Posterior vena cava (tissue), 2 donors: ENCODE measurements around the gene CDK15. TPM values are rescaled to one million over a fixed set of nuclear protein-coding genes. Genes with fewer than 3 reads are reported as not detected.
A peak's percentile ranks its signal among the peaks of the same experiment; 100 is the strongest.
"Not testable (repeated sequence)": the region's sequence is repeated elsewhere in the genome, so short reads cannot be mapped to it uniquely, and the experiment has no call there.

Experiments used
- DNase-seq: peaks from one replicate; pipeline ENCODE4 v3.0.0-alpha.2; 2020; ENCODE audit warnings: low spot score
- intact Hi-C, 2 donors: fragments of 100-400 bp; cut with DNase I; formaldehyde crosslinking; loops; one replicate each; pipeline versions ENCODE4 v1.14.1 to v1.14.2; 2022 to 2023
- total RNA-seq, 2 donors: library from RNA; stranded (reverse); fragmentation: NEBNext Ultra II Directional; extraction: Animal tissue kit (Norgen Biotek cat#: 25700); gene quantifications; one replicate each; pipeline ENCODE4 v1.2.1, GENCODE V29; 2021
- donor health status: DM: yes; HTN: yes; CAD: no.
- donor health status: DM: yes; HTN: yes; CAD: no.

The CDK15 gene
- total RNA-seq, 2 donors from 2014 or later: 1.4 to 1.5 TPM

DNA sequence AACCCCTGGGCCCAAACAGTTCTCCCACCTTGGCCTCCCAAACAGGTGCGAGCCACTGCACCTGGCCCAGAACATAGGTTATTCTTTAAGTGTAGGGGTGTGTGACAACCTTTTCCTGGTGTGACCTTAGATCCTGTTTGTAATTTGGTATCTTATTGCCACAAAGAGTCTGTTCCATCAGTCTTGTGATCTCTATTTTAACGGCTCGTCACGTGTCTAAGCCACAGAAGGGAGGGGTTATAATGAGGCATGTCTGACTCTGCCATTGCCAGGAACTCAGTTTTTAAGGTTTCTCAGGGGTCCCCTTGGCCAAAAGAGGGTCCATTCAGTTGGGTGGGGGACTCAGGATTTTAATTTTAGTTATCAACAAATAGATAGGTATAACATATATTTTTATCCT, 21.2 kb upstream of the CDK15 start:
- intact Hi-C loops: no loop called here
- DNase-seq: no peak

GRCh38 chr2:201786471-201786870, 19.9 kb upstream of the CDK15 start:
- intact Hi-C loops: no loop called here
- DNase-seq: no peak

DNA sequence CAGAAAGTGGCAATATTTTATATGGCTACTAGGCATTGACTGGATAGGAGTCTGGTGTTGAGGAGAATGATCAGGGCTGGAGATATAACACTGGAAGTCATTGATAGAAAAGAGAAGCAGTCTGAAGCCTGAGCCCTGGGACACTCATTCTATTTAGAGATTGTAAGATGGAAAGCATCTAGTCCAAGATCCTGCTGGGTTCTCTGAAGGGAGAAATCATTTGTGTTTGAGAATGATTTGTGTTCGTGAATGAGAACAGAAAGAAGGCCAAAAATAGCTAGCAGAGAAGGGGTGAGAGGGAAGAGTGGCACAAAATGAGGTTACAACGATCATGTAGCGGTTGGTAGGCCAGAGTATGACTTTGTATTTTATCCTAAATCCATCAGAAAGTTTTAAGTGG, 18.0 kb upstream of the CDK15 start:
- intact Hi-C loops: no loop called here
- no peak for DNase-seq

DNA sequence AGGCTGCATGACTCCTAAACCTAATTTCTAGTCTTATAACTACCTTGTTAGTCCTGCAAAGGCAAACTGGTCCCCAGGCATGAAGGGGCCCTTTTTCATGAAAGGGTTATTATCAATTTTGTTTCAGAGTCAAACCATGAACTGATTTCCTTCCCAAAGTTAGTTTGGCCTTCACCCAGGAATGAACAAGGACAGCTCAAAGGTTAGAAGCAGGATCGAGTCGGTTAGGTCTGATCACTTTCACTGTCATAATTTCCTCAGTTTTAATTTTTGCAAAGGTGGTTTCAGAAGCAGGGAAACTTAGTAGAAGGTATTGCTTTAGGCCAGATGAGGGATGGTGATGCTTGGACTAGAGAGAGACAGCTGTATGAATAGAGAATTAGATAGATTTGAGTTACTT, 16.9 kb upstream of the CDK15 start:
- intact Hi-C loops: no loop called here
- DNase-seq: no peak

- no peak for DNase-seq
- intact Hi-C loops: loop anchor here in 1 of 2 donors (10.0 kb wide), 1 partner anchor 375 kb away; no protein-coding TSS in a partner anchor
Measured at GRCh38 chr2:201790291-201790690, 16.0 kb upstream of the CDK15 start.

DNA sequence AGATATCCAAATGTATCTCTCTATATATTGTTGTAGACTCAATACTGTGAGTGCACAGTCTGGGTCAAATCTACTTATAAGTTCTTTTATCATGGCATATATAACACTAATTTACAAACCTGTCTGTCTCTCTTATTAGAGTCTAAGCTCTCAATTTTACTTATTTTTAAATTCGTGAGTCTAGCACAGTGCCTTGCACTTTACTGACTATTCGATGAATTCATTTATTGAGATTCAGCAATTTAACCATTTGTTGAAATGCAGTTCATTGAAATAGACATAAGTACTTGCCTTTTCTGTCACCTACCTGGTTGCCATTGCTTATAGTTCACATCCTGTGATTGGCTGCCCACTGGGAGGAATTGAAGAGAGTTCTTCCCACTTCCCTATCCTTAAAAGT, 15.3 kb upstream of the CDK15 start:
- no peak for DNase-seq
- intact Hi-C loops: loop anchor here in 1 of 2 donors (10.0 kb wide), 1 partner anchor 374 kb away; no protein-coding TSS in a partner anchor

DNA sequence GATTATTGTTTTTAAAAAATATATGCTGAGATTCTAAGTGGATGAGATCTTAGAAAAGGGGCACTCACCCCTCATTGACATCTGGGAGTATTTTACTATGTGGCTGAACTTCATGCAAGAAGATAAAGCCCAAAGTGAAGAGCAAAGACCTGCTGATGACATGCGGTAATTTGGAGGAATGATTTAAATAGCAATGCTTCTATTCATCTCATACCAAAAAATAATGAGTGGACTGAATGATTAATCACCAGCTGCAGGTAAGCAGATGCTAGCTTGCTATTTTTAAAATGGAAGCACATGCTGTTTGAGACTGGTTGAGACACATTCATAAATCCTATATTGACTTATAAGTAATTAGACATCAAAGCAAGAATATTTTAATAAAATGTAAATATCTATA, 12.7 kb upstream of the CDK15 start:
- intact Hi-C loops: loop anchor here in 1 of 2 donors (10.0 kb wide), 1 partner anchor 371 kb away; no protein-coding TSS in a partner anchor
- no peak for DNase-seq

- intact Hi-C loops: loop anchor here in 1 of 2 donors (10.0 kb wide), 1 partner anchor 371 kb away; no protein-coding TSS in a partner anchor
- DNase-seq: no peak
Measured at GRCh38 chr2:201794294-201794693, 12.0 kb upstream of the CDK15 start.

- intact Hi-C loops: loop anchor here (5.0 to 10.0 kb wide), 3 partner anchors 66 to 381 kb away; no protein-coding TSS in a partner anchor
- no peak for DNase-seq
Measured at GRCh38 chr2:201795607-201796477, 10.5 kb upstream of the CDK15 start.

GRCh38 chr2:201796478-201796865, 9.9 kb upstream of the CDK15 start:
- DNase-seq: no peak
- intact Hi-C loops: loop anchor here (5.0 to 10.0 kb wide), 3 partner anchors 66 to 381 kb away; no protein-coding TSS in a partner anchor

GRCh38 chr2:201797175-201797840, 9.0 kb upstream of the CDK15 start:
- no peak for DNase-seq
- intact Hi-C loops: loop anchor here (5.0 to 10.0 kb wide), 3 partner anchors 65 to 380 kb away; no protein-coding TSS in a partner anchor

DNA sequence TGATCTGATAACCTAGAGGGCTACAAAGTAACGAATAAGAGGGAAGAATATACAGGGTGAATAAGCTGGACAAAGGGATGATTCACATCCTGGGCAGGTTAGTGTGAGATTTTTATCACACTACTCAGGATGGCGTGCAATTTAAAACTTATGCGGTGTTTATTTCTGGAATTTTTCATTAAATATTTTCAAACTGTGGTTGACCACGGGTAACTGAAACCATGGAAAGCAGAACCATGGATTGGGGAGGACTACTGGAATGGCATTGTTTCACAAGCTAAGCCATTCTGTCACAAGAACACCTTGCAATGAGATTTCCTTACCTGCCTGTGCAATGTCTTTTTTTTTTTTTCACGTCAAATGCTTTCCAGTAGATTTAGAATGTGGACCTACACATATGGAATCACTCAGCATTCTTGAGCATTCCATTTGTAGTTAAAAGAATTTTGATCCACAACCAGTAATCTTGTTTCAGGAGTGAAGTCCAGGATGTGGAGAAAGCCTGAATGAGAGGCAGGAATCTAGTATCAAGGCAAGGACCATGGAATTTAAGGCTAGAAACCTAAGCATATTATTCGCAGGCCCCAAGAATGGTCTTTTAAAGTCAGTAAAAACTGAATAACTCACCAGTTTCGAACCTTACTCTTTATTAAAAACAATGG, 8.0 kb upstream of the CDK15 start:
- no peak for DNase-seq
- intact Hi-C loops: loop anchor here (5.0 to 10.0 kb wide), 3 partner anchors 64 to 379 kb away; no protein-coding TSS in a partner anchor

GRCh38 chr2:201798914-201799285, 7.4 kb upstream of the CDK15 start:
- intact Hi-C loops: loop anchor here (5.0 to 10.0 kb wide), 3 partner anchors 63 to 378 kb away; no protein-coding TSS in a partner anchor
- DNase-seq: not testable (repeated sequence)

DNA sequence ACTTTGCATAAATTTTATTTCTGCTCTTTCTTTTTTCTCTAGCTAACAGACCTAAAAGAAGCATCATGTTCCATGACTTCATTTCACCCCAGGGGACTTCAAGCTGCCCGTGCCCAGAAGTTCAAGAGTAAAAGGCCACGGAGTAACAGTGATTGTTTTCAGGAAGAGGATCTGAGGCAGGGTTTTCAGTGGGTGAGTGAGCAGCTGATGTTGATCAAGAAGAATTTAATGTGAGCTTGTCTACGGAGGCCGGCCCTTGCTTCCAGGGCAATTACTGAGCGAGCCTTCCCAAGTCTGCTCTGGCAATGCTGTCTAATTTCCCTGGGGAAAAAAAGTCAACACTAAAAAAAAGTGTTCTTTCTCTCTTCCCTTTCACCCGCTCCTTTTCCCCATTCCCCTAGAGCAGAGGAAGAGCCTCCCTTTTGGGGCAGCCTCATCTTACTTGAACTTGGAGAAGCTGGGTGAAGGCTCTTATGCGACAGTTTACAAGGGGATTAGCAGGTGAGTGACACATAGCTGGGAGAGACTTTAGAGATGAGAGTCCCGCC, 1.2 kb downstream of the CDK15 start:
- DNase-seq: peak; percentile 84
- intact Hi-C loops: loop anchor here in 1 of 2 donors (5.0 kb wide), 1 partner anchor 165 kb away; no protein-coding TSS in a partner anchor

GRCh38 chr2:201808027-201808426, 1.7 kb downstream of the CDK15 start:
- intact Hi-C loops: loop anchor here in 1 of 2 donors (5.0 kb wide), 1 partner anchor 164 kb away; no protein-coding TSS in a partner anchor

GRCh38 chr2:201809633-201810032, 3.3 kb downstream of the CDK15 start:
- intact Hi-C loops: loop anchor here in 1 of 2 donors (5.0 kb wide), 1 partner anchor 163 kb away; no protein-coding TSS in a partner anchor
- no peak for DNase-seq

More at GRCh38 chr2:201808027-201808426, 1.7 kb downstream of the CDK15 start:
- DNase-seq: no peak

GRCh38 chr2:201810604-201811003, 4.3 kb downstream of the CDK15 start:
- DNase-seq, intact Hi-C loops: not testable (repeated sequence)

GRCh38 chr2:201813996-201814760, 7.8 kb downstream of the CDK15 start:
- no peak for DNase-seq
- intact Hi-C loops: no loop called here
